Sigmoid colon (tissue), 7 donors: ENCODE results near the gene ASB5. TPM values are rescaled to one million over a fixed set of nuclear protein-coding genes. Genes with fewer than 3 reads are reported as not detected.
A peak's percentile ranks its signal among the peaks of the same experiment; 100 is the strongest.
"Not testable (repeated sequence)": the region's sequence is repeated elsewhere in the genome, so short reads cannot be mapped to it uniquely, and the experiment has no call there.

ENCODE experiments used
- DNase-seq: peaks from one replicate; pipeline ENCODE4 v3.0.0-alpha.2; 2019
- H3K27ac ChIP-seq, 4 donors: fragments of 200-600 bp; sonication (generic); one replicate each; pipeline ENCODE4 v1.5.1; 2016 to 2019; ENCODE audit warnings: mild to moderate bottlenecking in 1 of 4
- H3K27me3 ChIP-seq, 3 donors: fragments of 200-600 bp; sonication (generic); one replicate each; pipeline ENCODE4 v1.5.1; 2019; ENCODE audit warnings: mild to moderate bottlenecking in 1 of 3
- H3K36me3 ChIP-seq, 4 donors: fragments of 200-600 bp; sonication (generic); one replicate each; pipeline ENCODE4 v1.5.1; 2016 to 2019
- H3K4me1 ChIP-seq, 4 donors: fragments of 200-600 bp; sonication (generic); one replicate each; pipeline ENCODE4 v1.5.1; 2017 to 2019
- H3K4me3 ChIP-seq, 4 donors: fragments of 200-600 bp; sonication (generic); one replicate each; pipeline ENCODE4 v1.5.1; 2017 to 2019; ENCODE audit warnings: mild to moderate bottlenecking in 2 of 4, moderate library complexity in 1 of 4
- H3K9me3 ChIP-seq, 4 donors: fragments of 200-600 bp in 3 of 4; sonication (generic) in 3 of 4; one replicate each; pipeline versions ENCODE4 v1.5.1 to v1.6.1; 2013 to 2019
- CTCF ChIP-seq, 4 experiments: fragments of 450-650 bp in 3 of 4; fragments of 200-600 bp in 1 of 4; IDR thresholded peaks; one replicate each; pipeline ENCODE4 v1.5.1; 2016 to 2019; ENCODE audit warnings: antibody characterized with exemption in 4 of 4, mild to moderate bottlenecking in 3 of 4, moderate library complexity in 2 of 4
- EP300 ChIP-seq, 4 donors: sonication (generic); formaldehyde crosslinking; IDR thresholded peaks; one replicate each; pipeline ENCODE4 v1.6.1; 2017; ENCODE audit warnings: antibody characterized with exemption in 4 of 4
- POLR2A ChIP-seq, 2 donors: fragments of 450-650 bp; IDR thresholded peaks; one replicate each; pipeline ENCODE4 v1.6.1; 2016; ENCODE audit warnings: antibody characterized with exemption in 2 of 2, mild to moderate bottlenecking in 2 of 2, moderate library complexity in 2 of 2
- POLR2AphosphoS5 ChIP-seq, 4 donors: sonication (generic); formaldehyde crosslinking; IDR thresholded peaks; one replicate each; pipeline ENCODE4 v1.6.1; 2017; ENCODE audit warnings: antibody characterized with exemption in 4 of 4
- WGBS, 2 donors: extraction: QIAGEN DNeasy Blood & Tissue Kit; methylation state at CpG; one replicate each; pipeline ENCODE4 v1.1.7; 2013; 5-methylcytosine and 5-hydroxymethylcytosine counted together
- intact Hi-C: fragments of 100-400 bp; cut with DNase I; formaldehyde crosslinking; loops from one replicate; pipeline ENCODE4 v1.15.1; 2023
- polyA plus RNA-seq, 3 donors: library from polyadenylated mRNA; stranded (reverse); fragments of 200-250 nt; gene quantifications; one replicate each; pipeline ENCODE4 v1.2.3, GENCODE V29; 2013
- total RNA-seq, 4 donors: library from RNA; depleted of rRNA; stranded (reverse); fragments of >200 nt; gene quantifications; one replicate each; pipeline ENCODE4 v1.1.0, GENCODE V29; 2016
- donor health status: healthy with polysubstance abuse.
- donor health status: Bipolar disorder and iron deficiency.
- donor health status: healthy.

Gene ASB5
- total and polyA plus RNA-seq, 7 donors = 0.29 to 69.2 (median 35.2) TPM; not detected in 1

DNA sequence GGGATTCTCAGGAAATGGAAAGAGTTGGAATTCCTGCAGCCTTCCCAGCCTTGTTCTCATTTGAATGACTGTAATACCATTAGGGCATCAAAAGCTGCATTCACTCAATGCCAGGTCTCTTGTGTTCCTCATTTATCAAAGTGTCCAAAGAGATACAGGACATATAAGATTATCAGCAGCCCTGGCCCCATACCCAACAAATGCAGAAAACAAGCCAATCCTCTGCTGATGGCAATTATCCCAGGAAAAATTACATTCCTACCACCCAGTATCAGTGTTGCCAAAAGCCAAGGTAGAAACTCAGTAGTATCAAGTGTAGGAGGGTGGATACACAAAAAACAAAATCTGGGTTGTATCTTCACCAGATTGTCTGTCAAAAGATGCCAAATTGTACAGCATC is 18.5 kb upstream of the ASB5 start:
- no peaks in the 10 kb centered on the region for H3K27me3 ChIP-seq
- no peak for DNase-seq
- H3K27ac ChIP-seq = no peak overlapping the region
- H3K4me1 ChIP-seq = peaks cover 0 to 13% (median 12%) of the 10 kb centered on the region in 4 donors
- intact Hi-C loops = no loop called here
- no peaks in the 10 kb centered on the region for H3K9me3 ChIP-seq
- no peak overlapping the region for H3K4me3 ChIP-seq
- H3K36me3 ChIP-seq = no peaks in the 10 kb centered on the region
- TF ChIP-seq EP300 (IDR thresholded peaks at IDR 0.05) (no peak), CTCF (IDR thresholded peaks at IDR 0.05) (no peak), POLR2AphosphoS5 (IDR thresholded peaks at IDR 0.05) (no peak), POLR2A (IDR thresholded peaks at IDR 0.05) (no peak)

GRCh38 chr4:176286728-176287127 is 17.7 kb upstream of the ASB5 start:
- Histone ChIP-seq H3K9me3 (no peaks in the 10 kb centered on the region), H3K27me3 (no peaks in the 10 kb centered on the region), H3K4me3 (no peak overlapping the region), H3K27ac (peak overlapping the region in 3 of 4 donors; percentile 43 to 66 (median 51)), H3K4me1 (peaks cover 0 to 13% (median 12%) of the 10 kb centered on the region in 4 donors), H3K36me3 (no peaks in the 10 kb centered on the region)
- intact Hi-C loops = no loop called here
- 66 to 69% methylated on average over 3 of the region's 3 CpGs for WGBS, 2 donors
- TF ChIP-seq EP300 (IDR thresholded peaks at IDR 0.05) = peak in 1 of 4 donors; percentile 43
- peak in 3 of 4 donors; percentile 5 to 66 (median 60) for TF ChIP-seq POLR2AphosphoS5 (IDR thresholded peaks at IDR 0.05)
- no peak for TF ChIP-seq POLR2A (IDR thresholded peaks at IDR 0.05)
- TF ChIP-seq CTCF (IDR thresholded peaks at IDR 0.05) = no peak
- DNase-seq = no peak

DNA sequence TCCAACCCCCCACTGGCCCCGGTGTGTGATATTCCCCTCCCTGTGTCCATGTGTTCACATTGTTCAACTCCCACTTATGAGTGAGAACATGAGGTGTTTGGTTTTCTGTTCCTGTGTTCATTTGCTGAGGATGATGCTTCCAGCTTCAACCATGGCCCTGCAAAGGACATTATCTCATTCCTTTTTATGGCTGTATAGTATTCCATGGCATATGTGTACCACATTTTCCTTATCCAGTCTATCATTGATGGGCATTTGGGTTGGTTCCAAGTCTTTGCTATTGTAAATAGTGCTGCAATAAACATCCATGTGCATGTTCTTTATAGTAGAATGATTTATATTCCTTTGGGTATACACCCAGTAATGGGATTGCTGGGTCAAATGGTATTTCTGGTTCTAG is 10.5 kb upstream of the ASB5 start:
- intact Hi-C loops = loop anchor here (10.0 kb wide), 2 partner anchors 85 to 245 kb away; partner anchors contain the start of gene SPATA4
- not testable (repeated sequence) for H3K9me3 ChIP-seq, H3K27ac ChIP-seq, H3K27me3 ChIP-seq, DNase-seq, H3K4me3 ChIP-seq, H3K36me3 ChIP-seq
- WGBS, 2 donors = 98 to 100% methylated on average over 1 of the region's 1 CpG
- peaks cover 0 to 16% (median 12%) of the 10 kb centered on the region in 4 donors for H3K4me1 ChIP-seq

GRCh38 chr4:176277162-176277904 is 8.3 kb upstream of the ASB5 start:
- TF ChIP-seq CTCF (IDR thresholded peaks at IDR 0.05) = peak in 3 of 4 experiments; percentile 25 to 46 (median 30)
- TF ChIP-seq POLR2AphosphoS5 (IDR thresholded peaks at IDR 0.05) = no peak
- TF ChIP-seq EP300 (IDR thresholded peaks at IDR 0.05) = no peak
- 56 to 72% methylated on average over 13 of the region's 13 CpGs for WGBS, 2 donors
- intact Hi-C loops = loop anchor here (2.0 to 10.0 kb wide), 3 partner anchors 83 to 243 kb away; partner anchors contain the start of gene SPATA4
- Histone ChIP-seq H3K27me3 (no peaks in the 10 kb centered on the region), H3K27ac (peak overlapping the region; percentile 8 to 74 (median 70)), H3K9me3 (no peaks in the 10 kb centered on the region), H3K36me3 (no peaks in the 10 kb centered on the region), H3K4me3 (peak overlapping the region; percentile 1 to 28 (median 24)), H3K4me1 (peaks cover 0 to 24% (median 18%) of the 10 kb centered on the region in 4 donors)
- DNase-seq = peak; percentile 86

DNA sequence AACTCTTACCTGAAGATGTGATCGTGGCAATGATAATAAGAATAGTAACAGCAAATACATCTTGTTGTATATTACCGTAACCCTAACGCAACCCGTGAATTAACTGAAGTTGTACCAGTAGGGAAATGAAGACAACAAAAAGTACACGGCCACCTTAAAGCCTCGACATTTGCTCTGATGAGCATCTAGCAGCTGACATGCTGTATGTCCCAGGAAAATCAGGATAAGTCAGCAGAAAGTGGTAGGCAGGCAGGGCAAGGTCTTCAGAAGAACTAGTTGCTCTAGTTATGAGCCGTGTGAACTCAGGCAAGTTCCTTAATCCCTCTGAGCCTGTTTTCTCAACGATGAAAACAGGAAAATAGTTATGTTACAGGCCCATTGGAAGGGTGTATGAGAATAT is 7.7 kb upstream of the ASB5 start:
- intact Hi-C loops = loop anchor here (2.0 to 10.0 kb wide), 3 partner anchors 82 to 242 kb away; partner anchors contain the start of gene SPATA4
- Histone ChIP-seq H3K36me3 (no peaks in the 10 kb centered on the region), H3K4me3 (peak overlapping the region in 3 of 4 donors; percentile 20 to 28 (median 27)), H3K4me1 (peaks cover 0 to 24% (median 18%) of the 10 kb centered on the region in 4 donors), H3K27me3 (no peaks in the 10 kb centered on the region), H3K9me3 (no peaks in the 10 kb centered on the region), H3K27ac (peak overlapping the region; percentile 8 to 74 (median 70))
- TF ChIP-seq CTCF (IDR thresholded peaks at IDR 0.05) = no peak
- TF ChIP-seq POLR2A (IDR thresholded peaks at IDR 0.05) = no peak
- TF ChIP-seq POLR2AphosphoS5 (IDR thresholded peaks at IDR 0.05) = no peak
- no peak for TF ChIP-seq EP300 (IDR thresholded peaks at IDR 0.05)
- 78 to 84% methylated on average over 8 of the region's 8 CpGs for WGBS, 2 donors
- no peak for DNase-seq
